ENCODE measurements around the gene NLRP6.

Gene NLRP6

DNA sequence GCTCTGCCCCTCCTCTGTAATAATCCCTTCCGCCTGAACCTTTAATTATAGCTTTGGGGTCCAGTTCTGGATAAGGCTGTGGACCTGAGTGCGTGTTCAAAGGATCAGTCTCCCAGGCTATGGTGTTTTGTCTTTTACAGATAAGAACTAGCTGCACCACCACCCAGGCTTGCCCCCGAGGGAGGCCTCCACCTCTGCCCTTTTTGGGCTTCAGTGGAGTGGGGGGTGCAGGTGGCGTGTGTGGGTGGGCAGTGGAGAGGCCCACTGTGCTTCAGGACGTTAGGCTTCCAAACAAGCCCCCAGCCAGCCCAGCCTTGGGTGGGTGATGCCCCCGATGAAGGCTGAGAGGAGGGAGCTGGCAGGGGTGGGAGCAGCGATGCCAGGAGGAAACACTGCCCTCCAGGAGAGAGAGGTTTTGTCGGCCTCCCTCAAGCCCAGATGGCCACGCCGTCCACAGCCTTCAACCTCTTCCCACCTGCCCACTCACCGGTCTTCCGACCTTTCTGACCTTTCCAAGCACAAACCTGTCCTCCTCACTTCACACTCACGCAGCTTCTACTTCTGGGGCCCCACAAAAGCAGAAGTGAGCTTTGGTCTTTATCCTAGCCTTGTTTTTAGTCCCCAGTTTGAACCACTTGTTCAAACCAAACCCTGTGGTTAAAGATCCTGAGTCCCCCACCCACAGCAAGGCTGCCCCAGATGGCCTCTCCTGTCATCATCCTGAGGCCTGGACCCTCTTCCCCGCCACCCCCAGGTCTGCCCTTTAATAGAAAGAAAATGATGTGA lies 21.1 kb upstream of the NLRP6 start:
- DNase-seq (ENCODE audit: low read depth) = no peak

DNA sequence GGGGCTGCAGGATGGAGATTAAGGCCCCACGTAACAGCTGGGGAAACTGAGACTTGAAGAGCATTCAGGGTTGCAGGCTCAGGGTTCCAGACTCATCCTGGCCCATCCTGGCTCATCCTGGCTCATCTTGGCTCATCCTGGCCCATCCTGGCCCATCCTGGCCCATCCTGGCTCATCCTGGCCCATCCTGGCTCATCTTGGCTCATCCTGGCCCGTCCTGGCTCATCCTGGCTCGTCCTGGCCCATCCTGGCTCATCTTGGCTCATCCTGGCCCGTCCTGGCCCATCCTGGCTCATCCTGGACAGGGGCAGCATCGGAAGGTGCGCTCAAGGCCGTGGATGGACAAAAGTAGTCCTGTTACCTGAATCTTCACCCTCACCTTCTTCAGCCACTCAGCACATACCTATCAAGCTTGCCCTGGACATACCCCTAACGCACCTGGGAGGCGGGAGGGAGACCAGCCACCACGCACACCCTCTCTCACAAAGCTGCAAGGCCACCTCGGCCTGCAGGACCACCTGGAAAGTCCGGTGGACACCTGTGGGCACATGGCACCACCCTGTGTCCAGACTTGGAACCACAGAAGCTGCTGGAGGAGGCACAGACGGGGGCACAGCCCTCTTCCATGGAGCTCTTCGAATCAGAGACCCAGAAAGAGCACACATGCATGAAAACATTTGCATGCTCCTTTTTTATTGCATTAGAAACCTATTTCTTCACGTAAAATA lies 20.3 kb upstream of the NLRP6 start:
- peak; percentile 27 for DNase-seq (ENCODE audit: low read depth)

DNA sequence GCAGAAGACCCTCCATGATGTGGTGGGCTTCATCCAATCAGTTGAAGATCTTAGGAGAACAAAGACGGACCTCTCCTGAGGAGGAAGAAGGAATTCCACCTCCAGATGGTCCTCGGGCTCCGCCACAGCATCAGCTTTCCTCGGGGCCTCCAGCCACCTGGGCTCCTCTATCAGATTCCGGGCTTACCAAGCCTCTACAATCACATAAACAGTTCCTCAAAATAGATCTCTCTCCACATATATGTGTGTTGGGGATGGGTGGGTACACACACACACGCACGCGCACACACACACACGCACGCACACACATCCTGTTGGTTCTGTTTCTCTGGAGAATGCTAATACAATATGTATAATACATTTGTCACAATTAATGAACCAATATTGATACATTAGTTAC lies 18.8 kb upstream of the NLRP6 start:
- DNase-seq (ENCODE audit: low read depth) = no peak

DNA sequence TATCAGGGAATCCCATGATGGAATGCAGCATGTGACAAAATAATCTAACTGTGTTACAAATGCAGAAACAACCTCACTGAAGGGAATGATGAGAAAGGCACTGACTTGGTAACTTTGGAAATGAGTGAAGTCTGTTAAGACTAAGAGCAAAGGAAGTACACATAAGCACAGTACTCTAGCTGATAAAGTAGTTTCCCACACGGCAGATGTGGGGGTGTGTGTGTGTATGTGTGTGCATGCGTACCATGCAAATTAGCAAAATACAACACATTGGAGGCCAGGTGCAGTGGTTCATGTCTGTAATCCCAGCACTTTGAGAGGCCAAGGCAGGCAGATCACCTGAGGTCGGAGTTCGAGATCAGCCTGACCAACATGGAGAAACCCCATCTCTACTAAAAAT lies 16.6 kb upstream of the NLRP6 start:
- DNase-seq (ENCODE audit: low read depth) = no peak

DNA sequence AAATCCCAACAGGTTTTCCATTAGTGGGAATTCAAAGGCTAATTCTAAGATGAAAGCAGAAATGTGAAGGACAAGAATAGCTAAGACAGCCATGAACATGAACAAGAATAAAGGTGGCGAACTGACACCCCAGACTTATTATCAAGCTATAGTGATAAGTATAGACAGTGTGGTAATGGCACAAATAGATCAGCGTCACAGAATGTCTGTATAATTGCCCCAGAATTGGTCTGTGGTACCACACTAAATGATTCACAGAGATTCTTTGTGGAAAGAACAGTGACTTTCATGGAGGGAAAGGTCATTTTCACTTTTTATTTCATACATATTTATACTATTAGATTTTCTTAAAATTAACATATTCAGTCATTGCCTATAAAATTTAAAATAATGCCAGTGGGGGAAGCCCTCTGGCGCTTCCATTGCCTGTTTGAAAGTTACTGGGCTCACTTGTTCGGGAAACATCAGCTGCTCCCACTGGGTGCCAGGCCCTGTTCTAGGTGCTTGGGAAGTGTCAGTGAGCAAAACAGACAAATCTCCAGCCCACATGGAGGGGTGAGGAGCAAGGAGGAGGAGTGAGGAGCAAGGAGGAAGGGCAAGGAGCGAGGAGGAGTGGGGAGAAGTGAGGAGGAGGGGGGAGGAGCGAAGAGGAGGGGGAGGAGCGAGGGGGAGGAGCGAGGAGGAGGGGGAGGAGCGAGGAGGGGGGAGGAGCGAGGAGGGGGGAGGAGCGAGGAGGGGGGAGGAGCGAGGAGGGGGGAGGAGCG lies 11.3 kb upstream of the NLRP6 start:
- no peak for DNase-seq (ENCODE audit: low read depth)

DNA sequence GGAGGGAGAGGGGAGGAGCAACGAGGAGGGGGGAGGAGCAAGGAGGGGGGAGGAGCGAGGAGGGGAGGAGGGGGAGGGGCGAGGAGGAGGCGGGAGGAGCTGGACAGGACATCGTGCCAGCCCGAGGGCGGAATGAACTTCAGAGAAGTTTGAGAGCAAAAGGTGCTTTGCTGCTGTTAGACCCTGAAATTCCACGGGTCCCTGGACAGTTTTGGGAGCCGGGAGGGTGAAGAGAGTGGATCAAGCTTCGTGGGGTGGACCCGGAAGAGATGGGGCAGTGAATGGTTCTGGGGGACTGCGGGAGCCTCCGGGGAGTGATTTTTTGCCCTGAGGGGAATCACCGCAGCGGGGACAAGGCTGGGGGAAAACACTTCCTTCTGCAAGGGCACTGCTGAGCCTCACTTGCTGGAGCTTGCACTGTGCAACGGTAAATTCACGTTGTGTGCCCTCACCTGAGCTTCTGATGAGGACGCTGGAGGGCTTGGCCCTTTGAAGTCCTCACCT lies 10.7 kb upstream of the NLRP6 start:
- DNase-seq (ENCODE audit: low read depth) = peak; percentile 21

DNA sequence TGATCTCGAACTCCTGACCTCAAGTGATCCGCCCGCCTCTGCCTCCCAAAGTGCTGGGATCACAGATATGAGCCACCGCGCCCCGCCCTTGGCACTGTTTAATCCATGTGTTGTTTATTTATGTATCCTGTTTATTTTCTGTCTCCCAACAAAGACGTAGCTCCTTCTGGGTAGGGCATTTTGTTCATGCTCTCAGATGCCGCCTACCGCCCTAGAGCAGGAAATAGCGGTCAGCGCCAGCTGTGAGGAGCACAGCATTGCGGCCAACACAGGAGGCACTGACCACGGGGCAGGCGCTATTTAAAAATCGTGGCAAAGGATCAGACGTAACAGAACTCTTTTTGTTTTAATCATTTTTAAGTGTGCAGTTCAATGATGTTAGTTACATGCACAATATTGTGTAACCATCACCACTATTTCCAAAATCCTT lies 9.5 kb upstream of the NLRP6 start:
- DNase-seq (ENCODE audit: low read depth) = peak; percentile 53

DNA sequence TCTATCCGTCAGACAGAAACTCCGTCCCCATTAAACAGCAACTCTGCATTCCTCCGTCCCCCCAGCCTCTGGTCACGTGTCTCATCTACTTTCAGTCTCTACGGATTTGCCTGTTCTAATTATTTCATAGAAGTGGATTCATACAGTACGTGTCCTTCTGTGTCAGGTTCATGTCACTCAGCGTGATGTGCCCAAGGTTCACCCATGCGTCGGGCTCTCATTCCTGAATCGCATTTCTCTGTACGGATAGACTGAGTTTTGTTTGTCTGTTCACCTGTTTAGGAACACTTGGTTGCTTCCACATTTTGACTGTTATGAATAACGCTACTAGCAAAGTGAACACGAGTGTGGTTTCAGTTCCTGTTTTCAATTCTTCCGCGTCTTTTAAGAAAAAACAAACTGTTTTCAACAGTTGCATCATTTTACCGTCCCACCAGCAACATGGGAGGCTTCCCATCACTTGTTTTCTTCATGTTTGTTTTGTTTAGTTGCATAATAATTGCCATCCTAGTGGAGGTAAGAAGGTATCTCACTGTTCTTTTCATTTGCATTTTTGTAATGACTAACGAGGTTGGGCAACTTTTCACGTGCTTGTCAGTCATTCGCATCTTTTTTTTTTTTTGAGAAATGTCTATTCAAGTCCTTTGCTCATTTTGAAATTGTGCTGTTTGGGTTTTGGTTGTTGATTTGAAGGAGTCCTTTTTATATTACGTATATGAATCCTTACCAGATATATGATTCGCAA lies 8.9 kb upstream of the NLRP6 start:
- DNase-seq (ENCODE audit: low read depth) = peak; percentile 15

DNA sequence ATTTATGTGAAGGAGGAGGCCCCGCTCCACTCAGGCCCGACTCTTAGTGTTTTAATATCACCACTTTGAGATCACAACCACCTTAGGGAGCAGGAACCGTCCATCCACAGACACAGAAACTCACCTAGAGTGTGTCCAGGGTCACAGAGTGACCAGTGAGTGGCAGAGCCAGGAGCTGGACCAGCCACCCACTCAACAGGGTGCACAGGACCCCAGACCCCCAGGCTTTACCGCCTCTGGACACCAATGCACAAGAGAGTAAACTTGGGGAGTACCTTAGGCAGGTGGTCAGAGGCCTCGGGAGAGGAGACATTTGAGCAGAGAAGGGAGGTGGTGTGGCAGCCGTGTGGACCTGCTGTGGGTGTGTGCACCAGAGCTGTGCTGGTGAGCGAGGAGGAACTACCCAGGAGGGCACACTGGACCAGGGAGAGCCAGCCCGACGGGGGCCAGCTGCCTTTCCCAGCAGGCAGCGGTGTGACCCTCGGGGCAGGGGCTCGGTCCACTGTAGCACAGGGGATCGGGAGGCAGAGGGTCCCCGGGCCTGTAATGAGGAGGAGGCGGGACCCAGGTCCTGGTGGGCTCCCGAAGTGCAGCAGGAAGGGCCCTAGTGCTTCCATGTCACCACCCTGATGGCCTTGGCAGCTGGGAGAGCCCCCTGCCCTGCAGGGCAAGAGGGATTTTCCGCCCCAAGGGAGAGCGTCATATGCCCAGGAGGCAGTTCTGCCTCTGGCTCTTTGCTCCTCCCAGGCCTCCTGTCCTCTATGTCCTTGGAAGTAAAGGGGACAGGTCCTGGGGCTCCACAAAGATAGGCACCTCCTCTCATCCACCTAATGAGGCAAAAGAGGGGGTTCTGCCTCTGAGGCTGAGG lies 7.5 kb upstream of the NLRP6 start:
- DNase-seq (ENCODE audit: low read depth) = no peak

DNA sequence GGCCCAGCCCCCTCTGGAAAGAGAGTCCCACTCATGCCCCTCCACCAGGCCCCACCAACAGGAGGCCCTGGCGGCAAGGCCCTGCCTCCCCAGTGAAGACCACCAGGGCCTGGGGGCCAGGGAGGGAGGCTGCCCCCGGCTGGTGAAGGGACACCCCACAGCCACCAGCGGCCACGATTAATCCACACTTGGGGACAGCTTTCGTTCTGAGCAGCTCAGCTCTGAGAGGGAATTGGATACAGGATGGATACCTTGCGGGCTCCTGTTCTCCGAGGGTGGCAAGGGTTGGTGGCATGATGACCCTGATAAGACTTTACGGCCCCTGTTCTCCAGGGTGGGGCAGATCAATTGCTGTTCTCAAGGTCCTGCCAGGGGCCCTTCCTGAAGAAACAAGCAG lies 6.9 kb upstream of the NLRP6 start:
- DNase-seq (ENCODE audit: low read depth) = no peak

DNA sequence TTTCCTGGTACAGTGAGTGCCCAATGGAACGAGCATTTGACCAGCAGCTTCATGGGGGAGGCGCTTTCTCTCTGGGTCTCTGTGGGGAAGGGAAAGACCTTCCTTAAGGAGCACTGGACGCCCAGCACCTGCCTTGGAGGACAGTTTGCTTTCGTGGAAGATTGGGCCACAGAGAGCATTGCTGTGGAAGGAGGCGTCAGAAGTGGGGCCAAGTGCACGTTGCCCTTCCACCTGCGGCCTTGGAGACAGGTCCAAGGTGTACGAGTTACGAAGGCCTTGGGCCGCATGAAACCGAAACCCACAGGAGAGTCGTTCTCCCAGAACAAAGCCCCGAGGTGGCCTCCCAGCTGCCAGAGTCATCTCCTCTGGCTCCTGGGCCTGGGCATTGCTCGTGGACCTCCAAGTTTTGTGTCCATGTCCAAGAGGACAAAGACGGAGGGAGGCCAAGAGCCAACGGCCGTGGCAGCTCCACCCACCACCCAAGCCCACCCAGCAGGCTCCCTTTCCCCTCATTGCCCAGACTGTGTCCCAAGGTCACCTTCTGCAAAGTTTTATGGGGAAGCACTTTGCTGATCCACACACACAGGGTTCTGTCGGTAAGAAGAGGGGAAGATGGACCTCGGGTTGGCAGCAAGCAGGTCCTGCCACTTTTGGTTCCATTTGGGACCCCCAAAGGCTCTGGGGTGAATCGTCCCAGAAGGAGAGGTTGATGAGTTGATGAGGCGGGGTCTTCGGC lies 5.8 kb upstream of the NLRP6 start:
- no peak for DNase-seq (ENCODE audit: low read depth)

DNA sequence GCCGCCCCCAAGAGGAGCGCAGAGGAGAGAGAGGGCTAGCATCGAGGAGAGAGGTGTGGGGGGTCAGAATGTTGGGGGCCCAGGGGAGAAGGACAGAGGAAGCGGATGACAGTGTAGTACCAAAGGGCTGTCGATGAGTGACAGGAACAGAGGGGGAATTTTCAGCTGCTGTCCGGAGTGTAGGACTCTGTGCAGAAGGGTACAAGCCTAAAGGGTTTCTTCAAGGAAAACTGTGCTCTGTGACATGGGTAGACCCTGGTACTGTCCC lies 5.3 kb upstream of the NLRP6 start:
- DNase-seq (ENCODE audit: low read depth) = no peak

DNA sequence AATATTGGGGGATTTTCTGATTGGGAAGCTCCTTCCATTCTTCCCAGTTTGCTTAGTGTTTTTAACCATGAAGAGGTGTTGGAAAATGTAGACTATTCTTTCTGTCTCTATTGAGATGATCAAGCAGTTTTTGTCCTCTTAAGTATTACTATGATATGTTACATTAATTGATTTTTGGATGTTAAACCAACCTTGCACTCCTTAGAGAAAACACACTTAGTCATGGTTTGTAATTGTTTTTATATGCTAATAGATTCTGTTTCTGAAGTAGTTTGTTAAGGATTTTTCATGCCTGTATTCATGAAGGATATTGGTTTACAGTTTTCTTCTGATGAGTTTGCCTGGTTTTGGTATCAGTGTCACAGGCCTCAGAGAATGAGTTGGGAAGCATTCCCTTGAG lies 2.0 kb upstream of the NLRP6 start:
- no peak for DNase-seq (ENCODE audit: low read depth)

DNA sequence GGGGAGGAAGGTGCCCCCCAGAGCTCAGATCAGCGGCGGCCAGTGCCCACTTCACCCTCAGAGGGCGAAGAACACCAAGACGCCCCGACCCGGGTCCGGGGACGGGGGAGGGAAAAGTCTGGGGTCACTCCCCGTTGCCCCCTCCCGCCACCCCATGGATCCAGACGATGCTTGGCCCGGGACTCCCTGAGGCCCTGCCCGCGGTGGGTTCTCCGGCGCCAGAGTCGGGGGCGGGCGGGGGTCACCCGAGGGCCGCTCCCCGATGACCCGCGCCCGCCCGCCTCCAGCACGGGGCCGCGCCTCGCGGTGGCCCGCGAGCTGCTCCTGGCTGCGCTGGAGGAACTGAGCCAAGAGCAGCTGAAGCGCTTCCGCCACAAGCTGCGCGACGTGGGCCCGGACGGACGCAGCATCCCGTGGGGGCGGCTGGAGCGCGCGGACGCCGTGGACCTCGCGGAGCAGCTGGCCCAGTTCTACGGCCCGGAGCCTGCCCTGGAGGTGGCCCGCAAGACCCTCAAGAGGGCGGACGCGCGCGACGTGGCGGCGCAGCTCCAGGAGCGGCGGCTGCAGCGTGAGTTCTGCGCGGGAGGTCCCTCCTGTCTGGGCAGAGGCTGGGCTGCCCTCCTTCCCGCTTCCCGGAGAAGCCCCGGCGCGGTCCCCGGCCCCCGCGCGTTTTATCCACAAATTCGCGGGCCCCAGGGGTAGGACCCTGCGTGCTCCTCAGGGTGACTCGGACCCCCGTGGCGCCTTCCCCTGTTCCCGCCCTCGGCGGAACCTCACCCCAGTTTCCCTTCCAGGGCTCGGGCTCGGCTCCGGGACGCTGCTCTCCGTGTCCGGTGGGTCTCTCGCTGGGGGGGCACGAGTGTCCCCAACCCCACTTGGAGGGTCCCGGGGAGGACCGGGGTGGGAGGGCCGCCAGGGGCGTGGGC lies 1.1 kb downstream of the NLRP6 start:
- no peak for DNase-seq (ENCODE audit: low read depth)

DNA sequence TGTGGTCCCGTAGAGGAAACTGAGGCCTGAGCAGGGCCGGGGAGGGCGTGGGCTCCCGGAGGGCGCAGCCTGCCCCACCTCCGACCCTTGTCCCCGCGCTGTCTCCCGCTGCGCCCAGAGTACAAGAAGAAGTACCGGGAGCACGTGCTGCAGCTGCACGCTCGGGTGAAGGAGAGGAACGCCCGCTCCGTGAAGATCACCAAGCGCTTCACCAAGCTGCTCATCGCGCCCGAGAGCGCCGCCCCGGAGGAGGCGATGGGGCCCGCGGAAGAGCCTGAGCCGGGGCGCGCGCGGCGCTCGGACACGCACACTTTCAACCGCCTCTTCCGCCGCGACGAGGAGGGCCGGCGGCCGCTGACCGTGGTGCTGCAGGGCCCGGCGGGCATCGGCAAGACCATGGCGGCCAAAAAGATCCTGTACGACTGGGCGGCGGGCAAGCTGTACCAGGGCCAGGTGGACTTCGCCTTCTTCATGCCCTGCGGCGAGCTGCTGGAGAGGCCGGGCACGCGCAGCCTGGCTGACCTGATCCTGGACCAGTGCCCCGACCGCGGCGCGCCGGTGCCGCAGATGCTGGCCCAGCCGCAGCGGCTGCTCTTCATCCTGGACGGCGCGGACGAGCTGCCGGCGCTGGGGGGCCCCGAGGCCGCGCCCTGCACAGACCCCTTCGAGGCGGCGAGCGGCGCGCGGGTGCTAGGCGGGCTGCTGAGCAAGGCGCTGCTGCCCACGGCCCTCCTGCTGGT lies 1.9 kb downstream of the NLRP6 start:
- no peak for DNase-seq (ENCODE audit: low read depth)

DNA sequence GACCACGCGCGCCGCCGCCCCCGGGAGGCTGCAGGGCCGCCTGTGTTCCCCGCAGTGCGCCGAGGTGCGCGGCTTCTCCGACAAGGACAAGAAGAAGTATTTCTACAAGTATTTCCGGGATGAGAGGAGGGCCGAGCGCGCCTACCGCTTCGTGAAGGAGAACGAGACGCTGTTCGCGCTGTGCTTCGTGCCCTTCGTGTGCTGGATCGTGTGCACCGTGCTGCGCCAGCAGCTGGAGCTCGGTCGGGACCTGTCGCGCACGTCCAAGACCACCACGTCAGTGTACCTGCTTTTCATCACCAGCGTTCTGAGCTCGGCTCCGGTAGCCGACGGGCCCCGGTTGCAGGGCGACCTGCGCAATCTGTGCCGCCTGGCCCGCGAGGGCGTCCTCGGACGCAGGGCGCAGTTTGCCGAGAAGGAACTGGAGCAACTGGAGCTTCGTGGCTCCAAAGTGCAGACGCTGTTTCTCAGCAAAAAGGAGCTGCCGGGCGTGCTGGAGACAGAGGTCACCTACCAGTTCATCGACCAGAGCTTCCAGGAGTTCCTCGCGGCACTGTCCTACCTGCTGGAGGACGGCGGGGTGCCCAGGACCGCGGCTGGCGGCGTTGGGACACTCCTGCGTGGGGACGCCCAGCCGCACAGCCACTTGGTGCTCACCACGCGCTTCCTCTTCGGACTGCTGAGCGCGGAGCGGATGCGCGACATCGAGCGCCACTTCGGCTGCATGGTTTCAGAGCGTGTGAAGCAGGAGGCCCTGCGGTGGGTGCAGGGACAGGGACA lies 2.7 kb downstream of the NLRP6 start:
- DNase-seq (ENCODE audit: low read depth) = no peak

DNA sequence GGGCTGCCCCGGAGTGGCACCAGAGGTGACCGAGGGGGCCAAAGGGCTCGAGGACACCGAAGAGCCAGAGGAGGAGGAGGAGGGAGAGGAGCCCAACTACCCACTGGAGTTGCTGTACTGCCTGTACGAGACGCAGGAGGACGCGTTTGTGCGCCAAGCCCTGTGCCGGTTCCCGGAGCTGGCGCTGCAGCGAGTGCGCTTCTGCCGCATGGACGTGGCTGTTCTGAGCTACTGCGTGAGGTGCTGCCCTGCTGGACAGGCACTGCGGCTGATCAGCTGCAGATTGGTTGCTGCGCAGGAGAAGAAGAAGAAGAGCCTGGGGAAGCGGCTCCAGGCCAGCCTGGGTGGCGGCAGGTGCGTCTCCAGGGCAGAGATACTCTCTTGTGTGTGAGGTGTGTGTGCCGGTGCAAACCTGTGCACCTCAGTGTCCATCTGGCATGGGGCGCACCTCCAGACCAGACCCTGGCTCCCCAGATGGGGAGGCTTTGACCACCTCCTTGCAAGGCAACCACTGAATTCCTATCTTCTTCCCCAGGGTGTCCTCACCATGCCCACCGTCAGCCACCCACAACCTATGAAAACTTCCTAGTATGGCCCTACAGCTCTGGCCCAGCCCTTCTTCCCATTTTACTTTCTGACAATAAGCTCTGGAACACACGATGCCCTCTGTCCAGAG lies 3.4 kb downstream of the NLRP6 start:
- DNase-seq (ENCODE audit: low read depth) = no peak

All from ELR (cell line).